Esophagus squamous epithelium (tissue), 4 donors: ENCODE measurements around the gene MED16.

Experiments used
- POLR2A ChIP-seq, 4 donors: fragments of 450-650 bp; IDR thresholded peaks; one replicate each; pipeline ENCODE4 v1.6.1; 2017; ENCODE audit warnings: antibody characterized with exemption in 4 of 4, mild to moderate bottlenecking in 4 of 4, moderate library complexity in 3 of 4
- TF ChIP-seq, protein P1 (sequence below), 6 experiments: fragments of 450-650 bp in 4 of 6; fragments of 200-600 bp in 2 of 6; sonication (generic) in 2 of 6; IDR thresholded peaks; one replicate each; pipeline ENCODE4 v1.5.1; 2016 to 2019; ENCODE audit warnings: antibody characterized with exemption in 6 of 6, mild to moderate bottlenecking in 4 of 6, moderate library complexity in 4 of 6

GRCh38 chr19:933553-933882 lies 40.5 kb upstream of the MED16 start:
- no peak for TF ChIP-seq POLR2A (IDR thresholded peaks at IDR 0.05)
- TF ChIP-seq, protein P1, sequence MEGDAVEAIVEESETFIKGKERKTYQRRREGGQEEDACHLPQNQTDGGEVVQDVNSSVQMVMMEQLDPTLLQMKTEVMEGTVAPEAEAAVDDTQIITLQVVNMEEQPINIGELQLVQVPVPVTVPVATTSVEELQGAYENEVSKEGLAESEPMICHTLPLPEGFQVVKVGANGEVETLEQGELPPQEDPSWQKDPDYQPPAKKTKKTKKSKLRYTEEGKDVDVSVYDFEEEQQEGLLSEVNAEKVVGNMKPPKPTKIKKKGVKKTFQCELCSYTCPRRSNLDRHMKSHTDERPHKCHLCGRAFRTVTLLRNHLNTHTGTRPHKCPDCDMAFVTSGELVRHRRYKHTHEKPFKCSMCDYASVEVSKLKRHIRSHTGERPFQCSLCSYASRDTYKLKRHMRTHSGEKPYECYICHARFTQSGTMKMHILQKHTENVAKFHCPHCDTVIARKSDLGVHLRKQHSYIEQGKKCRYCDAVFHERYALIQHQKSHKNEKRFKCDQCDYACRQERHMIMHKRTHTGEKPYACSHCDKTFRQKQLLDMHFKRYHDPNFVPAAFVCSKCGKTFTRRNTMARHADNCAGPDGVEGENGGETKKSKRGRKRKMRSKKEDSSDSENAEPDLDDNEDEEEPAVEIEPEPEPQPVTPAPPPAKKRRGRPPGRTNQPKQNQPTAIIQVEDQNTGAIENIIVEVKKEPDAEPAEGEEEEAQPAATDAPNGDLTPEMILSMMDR (IDR thresholded peaks at IDR 0.05): no peak
